GM13977 (cell line): ENCODE measurements around the gene SNAI3.

Experiments
- DNase-seq: peaks from one replicate; pipeline ENCODE4 v3.0.0; 2012; ENCODE audit warnings: low spot score
- in situ Hi-C: fragments of 300-500 bp; cut with MboI; formaldehyde crosslinking; loops from one replicate; pipeline ENCODE4 v1.12.0; 2022; ENCODE audit warnings: low sequenced_read_pairs, low pct_unique_long_range_greater_than_20kb, mixed read lengths, inconsistent platforms; ENCODE audit not compliant: unreplicated experiment
- TF ChIP-seq, protein P1 (sequence below): IDR thresholded peaks from 2 replicates; pipeline ENCODE4 v1.5.1; 2012; ENCODE audit warnings: mild to moderate bottlenecking, control low read depth; ENCODE audit not compliant: insufficient read depth; ENCODE audit errors: extremely low read depth, missing control alignments

The SNAI3 gene

GRCh38 chr16:88684569-88685155 is 1.6 kb downstream of the SNAI3 start:
- in situ Hi-C loops = no loop called here
- TF ChIP-seq, protein P1, sequence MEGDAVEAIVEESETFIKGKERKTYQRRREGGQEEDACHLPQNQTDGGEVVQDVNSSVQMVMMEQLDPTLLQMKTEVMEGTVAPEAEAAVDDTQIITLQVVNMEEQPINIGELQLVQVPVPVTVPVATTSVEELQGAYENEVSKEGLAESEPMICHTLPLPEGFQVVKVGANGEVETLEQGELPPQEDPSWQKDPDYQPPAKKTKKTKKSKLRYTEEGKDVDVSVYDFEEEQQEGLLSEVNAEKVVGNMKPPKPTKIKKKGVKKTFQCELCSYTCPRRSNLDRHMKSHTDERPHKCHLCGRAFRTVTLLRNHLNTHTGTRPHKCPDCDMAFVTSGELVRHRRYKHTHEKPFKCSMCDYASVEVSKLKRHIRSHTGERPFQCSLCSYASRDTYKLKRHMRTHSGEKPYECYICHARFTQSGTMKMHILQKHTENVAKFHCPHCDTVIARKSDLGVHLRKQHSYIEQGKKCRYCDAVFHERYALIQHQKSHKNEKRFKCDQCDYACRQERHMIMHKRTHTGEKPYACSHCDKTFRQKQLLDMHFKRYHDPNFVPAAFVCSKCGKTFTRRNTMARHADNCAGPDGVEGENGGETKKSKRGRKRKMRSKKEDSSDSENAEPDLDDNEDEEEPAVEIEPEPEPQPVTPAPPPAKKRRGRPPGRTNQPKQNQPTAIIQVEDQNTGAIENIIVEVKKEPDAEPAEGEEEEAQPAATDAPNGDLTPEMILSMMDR = no peak
- no peak for DNase-seq

DNA sequence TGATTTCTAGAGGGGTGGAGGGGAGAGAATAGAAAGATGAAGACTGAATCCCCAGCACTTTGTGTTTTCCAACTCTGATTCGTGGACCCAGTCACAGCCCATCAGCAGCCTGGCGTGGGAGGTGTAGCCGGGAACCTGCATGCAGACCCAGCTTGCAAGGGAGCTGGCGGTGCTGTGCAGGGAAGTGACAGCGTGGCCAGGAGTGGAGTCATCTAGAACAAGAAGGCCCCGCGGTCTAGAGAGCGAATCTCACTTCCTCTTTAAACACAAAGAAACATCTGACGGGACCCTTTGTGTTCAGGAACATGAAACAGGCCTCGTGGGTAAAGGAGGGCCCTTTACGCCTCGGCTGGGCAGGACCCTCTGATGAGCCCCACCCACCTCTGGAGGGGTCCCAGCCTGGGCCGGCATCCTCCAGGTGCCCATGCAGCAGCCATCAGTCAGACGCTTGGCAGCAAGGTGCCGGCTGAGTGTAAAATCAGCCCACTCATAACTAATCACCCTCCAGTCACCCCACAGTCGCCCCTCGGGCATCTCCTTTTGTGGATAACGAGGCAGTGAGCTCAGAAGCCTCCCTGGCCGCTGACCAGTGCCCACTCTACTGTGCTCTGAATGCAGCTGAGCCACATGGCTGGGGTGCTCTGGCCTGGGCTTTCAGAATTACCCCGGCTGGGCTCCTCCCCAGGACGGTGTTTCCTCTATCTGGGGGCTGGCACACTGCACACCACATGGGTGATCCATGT is 4.4 kb downstream of the SNAI3 start:
- in situ Hi-C loops = no loop called here
- peak; percentile 93 for DNase-seq

DNA sequence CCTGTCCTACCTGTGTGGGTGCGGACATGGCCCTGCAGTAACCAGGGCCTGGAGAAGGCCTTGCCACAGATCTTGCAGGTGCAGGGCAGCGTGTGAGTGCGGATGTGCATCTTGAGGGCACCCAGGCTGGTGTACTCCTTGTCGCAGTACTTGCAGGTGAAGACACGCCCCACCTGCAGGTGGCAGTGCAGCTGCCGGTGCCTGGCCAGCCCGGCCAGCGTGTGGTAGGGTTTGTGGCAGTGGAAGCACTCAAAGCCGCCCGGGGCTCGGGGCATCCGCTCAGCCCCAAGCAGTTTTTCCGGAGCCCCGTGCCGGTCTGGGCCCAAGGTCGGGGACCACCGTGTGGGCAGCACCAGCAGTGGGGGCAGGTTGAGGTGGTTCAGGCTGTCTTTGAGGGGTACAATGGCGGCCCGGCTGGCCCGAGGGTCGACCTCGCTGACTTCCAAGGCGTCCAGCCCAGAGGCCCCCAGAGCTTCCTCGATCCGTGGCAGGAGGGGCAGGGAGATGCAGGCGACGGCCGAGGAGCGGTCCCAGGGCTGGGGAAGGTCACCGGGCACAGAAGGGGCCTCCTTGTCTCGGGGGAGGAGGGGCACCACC is 5.1 kb downstream of the SNAI3 start:
- TF ChIP-seq, protein P1 = peak; percentile 71
- in situ Hi-C loops = no loop called here
- DNase-seq = peak; percentile 79

More for the DNA sequence above, 4.4 kb downstream of the SNAI3 start:
- TF ChIP-seq, protein P1 = no peak

DNA sequence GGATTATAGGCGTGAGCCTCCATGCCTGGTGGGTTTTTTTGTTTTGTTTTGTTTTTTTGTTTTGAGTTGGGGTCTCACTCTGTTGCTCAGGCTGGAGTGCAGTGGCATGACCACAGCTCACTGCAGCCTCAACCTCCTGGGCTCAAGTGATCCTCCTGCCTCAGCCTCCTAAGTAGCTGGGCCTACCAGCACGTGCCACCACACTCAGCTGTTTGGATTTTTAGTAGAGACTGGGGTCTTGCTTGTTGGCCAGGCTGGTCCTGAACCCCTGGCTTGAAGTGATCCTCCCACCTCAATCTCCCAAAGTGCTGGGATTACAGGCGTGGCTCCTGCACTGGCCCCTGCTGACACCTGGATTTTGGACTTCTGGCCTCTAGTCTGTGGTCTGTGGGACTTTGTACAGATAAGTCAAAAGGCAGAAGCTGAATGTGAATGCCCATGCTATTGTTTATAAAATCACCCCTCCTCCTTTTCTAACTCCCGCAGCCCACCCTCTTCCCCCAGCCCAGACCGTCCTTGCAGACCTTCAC is 5.7 kb downstream of the SNAI3 start:
- in situ Hi-C loops = no loop called here
- no peak for DNase-seq
- TF ChIP-seq, protein P1 = no peak

GRCh38 chr16:88678224-88678979 is 7.9 kb downstream of the SNAI3 start:
- DNase-seq = no peak
- in situ Hi-C loops = no loop called here
- TF ChIP-seq, protein P1 = no peak

- in situ Hi-C loops = no loop called here
- TF ChIP-seq, protein P1 = no peak
- DNase-seq = no peak
These were observed 8.6 kb downstream of the SNAI3 start for GRCh38 chr16:88677721-88678120.
